GM12872 (cell line): Measurements from ENCODE around the gene PROP1.
A peak's percentile ranks its signal among the peaks of the same experiment; 100 is the strongest.

Experiments used
- CTCF ChIP-seq: IDR thresholded peaks from 3 replicates; pipeline ENCODE4 v1.5.1; 2011; ENCODE audit warnings: low read depth, mild to moderate bottlenecking, low read length, moderate library complexity; ENCODE audit not compliant: insufficient read depth

Gene PROP1

GRCh38 chr5:177988989-177989625 lies 6.9 kb downstream of the PROP1 start:
- no peak for TF ChIP-seq CTCF

- TF ChIP-seq CTCF, result no peak
These were observed 8.7 kb downstream of the PROP1 start for GRCh38 chr5:177987326-177987725.

GRCh38 chr5:177985430-177986040 lies 10.5 kb downstream of the PROP1 start:
- TF ChIP-seq CTCF, result no peak

- no peak for TF ChIP-seq CTCF
These were observed 11.3 kb downstream of the PROP1 start for GRCh38 chr5:177984584-177985206.

- no peak for TF ChIP-seq CTCF
These were observed 12.1 kb downstream of the PROP1 start for GRCh38 chr5:177983763-177984583.

- TF ChIP-seq CTCF, result no peak
These were observed 13.1 kb downstream of the PROP1 start for GRCh38 chr5:177982956-177983355.

GRCh38 chr5:177982072-177982727 lies 13.8 kb downstream of the PROP1 start:
- TF ChIP-seq CTCF, result peak; percentile 34; the same call in 2 of the 3 replicates
